H9 (cell line): Measurements from ENCODE around the gene PUS10. TPM values are rescaled to one million over a fixed set of nuclear protein-coding genes. Genes with fewer than 3 reads are reported as not detected.

Experiments used
- DNase-seq: peaks from one replicate; pipeline ENCODE4 v3.0.0-alpha.2; 2017
- H2AFZ ChIP-seq: one replicate; pipeline ENCODE4 v1.6.1; 2013; ENCODE audit warnings: mild to moderate bottlenecking, low read length, control low read depth, moderate library complexity
- H2AK5ac ChIP-seq: 2 replicates; pipeline ENCODE4 v1.6.1; 2013; ENCODE audit warnings: low read length, control low read depth, mixed read lengths; ENCODE audit not compliant: insufficient read length
- H2BK120ac ChIP-seq: one replicate; pipeline ENCODE4 v1.6.1; 2013; ENCODE audit warnings: low read depth, mild to moderate bottlenecking, low read length, control low read depth, inconsistent platforms; ENCODE audit not compliant: poor library complexity, severe bottlenecking
- H2BK12ac ChIP-seq: 2 replicates; pipeline ENCODE4 v1.6.1; 2013; ENCODE audit warnings: low read length, control low read depth, mixed read lengths, low read depth; ENCODE audit not compliant: insufficient read length
- H2BK15ac ChIP-seq: 2 replicates; pipeline ENCODE4 v1.6.1; 2013; ENCODE audit warnings: low read depth, low read length, control low read depth
- H2BK20ac ChIP-seq: one replicate; pipeline ENCODE4 v1.6.1; 2013; ENCODE audit warnings: low read depth, mild to moderate bottlenecking, low read length, control low read depth, inconsistent platforms; ENCODE audit not compliant: poor library complexity, severe bottlenecking
- H2BK5ac ChIP-seq: 2 replicates; pipeline ENCODE4 v1.6.1; 2013; ENCODE audit warnings: low read length, control low read depth, mixed read lengths; ENCODE audit not compliant: insufficient read length
- H3K14ac ChIP-seq: 2 replicates; pipeline ENCODE4 v1.6.1; 2013; ENCODE audit warnings: low read length, control low read depth; ENCODE audit not compliant: insufficient read depth
- H3K18ac ChIP-seq: 2 replicates; pipeline ENCODE4 v1.6.1; 2013; ENCODE audit warnings: low read depth, mild to moderate bottlenecking, mixed read lengths, low read length, control low read depth; ENCODE audit not compliant: insufficient read length
- H3K23ac ChIP-seq: 2 replicates; pipeline ENCODE4 v1.6.1; 2013; ENCODE audit warnings: low read length, control low read depth, mixed read lengths, low read depth; ENCODE audit not compliant: insufficient read length
- H3K23me2 ChIP-seq: 2 replicates; pipeline ENCODE4 v1.6.1; 2013; ENCODE audit warnings: low read depth, mild to moderate bottlenecking, mixed read lengths, low read length, control low read depth; ENCODE audit not compliant: insufficient read length, poor library complexity, severe bottlenecking
- H3K27ac ChIP-seq: 2 replicates; pipeline ENCODE4 v1.5.1; 2013; ENCODE audit warnings: low read length, control low read depth, mixed read lengths, low read depth; ENCODE audit not compliant: insufficient read length
- H3K27me3 ChIP-seq: 2 replicates; pipeline ENCODE4 v1.6.1; 2013; ENCODE audit warnings: low read length, control low read depth, inconsistent platforms; ENCODE audit not compliant: insufficient read depth
- H3K4ac ChIP-seq: 2 replicates; pipeline ENCODE4 v1.6.1; 2013; ENCODE audit warnings: low read depth, mild to moderate bottlenecking, control low read depth, inconsistent platforms, low read length, moderate library complexity
- H3K4me1 ChIP-seq: 2 replicates; pipeline ENCODE4 v1.6.1; 2013; ENCODE audit warnings: low read length, control low read depth, inconsistent platforms; ENCODE audit not compliant: insufficient read depth
- H3K4me2 ChIP-seq: 2 replicates; pipeline ENCODE4 v1.6.1; 2013; ENCODE audit warnings: low read length, control low read depth, mixed read lengths; ENCODE audit not compliant: insufficient read length, insufficient read depth
- H3K56ac ChIP-seq: 2 replicates; pipeline ENCODE4 v1.6.1; 2013; ENCODE audit warnings: low read depth, mild to moderate bottlenecking, mixed read lengths, low read length, control low read depth; ENCODE audit not compliant: insufficient read length
- H3K79me1 ChIP-seq: 2 replicates; pipeline ENCODE4 v1.6.1; 2013; ENCODE audit warnings: low read depth, mild to moderate bottlenecking, moderate library complexity, low read length, control low read depth, inconsistent platforms; ENCODE audit not compliant: insufficient read depth, poor library complexity, severe bottlenecking
- H3K79me2 ChIP-seq: 2 replicates; pipeline ENCODE4 v1.6.1; 2013; ENCODE audit warnings: low read length, control low read depth, inconsistent platforms; ENCODE audit not compliant: insufficient read depth
- H3K9ac ChIP-seq: 2 replicates; pipeline ENCODE4 v1.6.1; 2013; ENCODE audit warnings: low read length, control low read depth, mixed read lengths; ENCODE audit not compliant: insufficient read length; ENCODE audit errors: extremely low read depth
- H3K9me3 ChIP-seq: one replicate; pipeline ENCODE4 v1.6.1; 2013; ENCODE audit warnings: low read depth, low read length, inconsistent platforms; ENCODE audit not compliant: control insufficient read depth
- H3T11ph ChIP-seq: one replicate; pipeline ENCODE4 v1.6.1; 2013; ENCODE audit warnings: mild to moderate bottlenecking, low read length, control low read depth, inconsistent platforms
- H4K20me1 ChIP-seq: one replicate; pipeline ENCODE4 v1.6.1; 2013; ENCODE audit not compliant: control insufficient read depth, insufficient read length, insufficient read depth
- H4K5ac ChIP-seq: 2 replicates; pipeline ENCODE4 v1.6.1; 2013; ENCODE audit warnings: low read depth, mild to moderate bottlenecking, mixed read lengths, low read length, control low read depth; ENCODE audit not compliant: insufficient read length
- H4K8ac ChIP-seq: replicated peaks from 2 replicates; pipeline ENCODE4 v1.6.1; 2013; ENCODE audit warnings: low read length, control low read depth, mixed read lengths, low read depth; ENCODE audit not compliant: insufficient read length
- H4K91ac ChIP-seq: 2 replicates; pipeline ENCODE4 v1.6.1; 2013; ENCODE audit warnings: low read depth, mild to moderate bottlenecking, moderate library complexity, mixed read lengths, low read length, control low read depth; ENCODE audit not compliant: insufficient read length
- H3K27ac Mint-ChIP-seq, 3 experiments: 2 replicates in 2 of 3; 3 replicates in 1 of 3; pipeline ENCODE4 v1.8.0; 2020 to 2021; ENCODE audit warnings: mixed read lengths in 3 of 3, mild to moderate bottlenecking in 1 of 3, moderate library complexity in 1 of 3
- H3K27me3 Mint-ChIP-seq: 2 replicates; pipeline ENCODE4 v1.8.0; 2021; ENCODE audit warnings: low read depth, mild to moderate bottlenecking, moderate library complexity, mixed read lengths
- H3K36me3 Mint-ChIP-seq, 3 experiments: 2 replicates in 2 of 3; 3 replicates in 1 of 3; pipeline ENCODE4 v1.8.0; 2020 to 2021; ENCODE audit warnings: low read depth in 3 of 3, mixed read lengths in 3 of 3; ENCODE audit not compliant: insufficient read depth in 1 of 3
- H3K4me1 Mint-ChIP-seq, 2 experiments: 2 replicates each; pipeline ENCODE4 v1.8.0; 2020; ENCODE audit warnings: mixed read lengths in 2 of 2
- H3K4me3 Mint-ChIP-seq, 2 experiments: 2 replicates in 1 of 2; 3 replicates in 1 of 2; pipeline ENCODE4 v1.8.0; 2020 to 2021; ENCODE audit warnings: mild to moderate bottlenecking in 2 of 2, mixed read lengths in 2 of 2, moderate library complexity in 1 of 2
- H3K9me3 Mint-ChIP-seq, 2 experiments: 2 replicates in 1 of 2; 3 replicates in 1 of 2; pipeline ENCODE4 v1.8.0; 2020; ENCODE audit warnings: mild to moderate bottlenecking in 2 of 2, mixed read lengths in 2 of 2, moderate library complexity in 1 of 2
- WGBS: extraction: QIAGEN DNeasy Blood & Tissue Kit; methylation state at CpG from one replicate; pipeline ENCODE4 v1.1.7; 2013; ENCODE audit warnings: missing lambda C conversion rate, low lambda C conversion rate, mixed read lengths; ENCODE audit not compliant: insufficient read length; ENCODE audit errors: extremely low coverage; 5-methylcytosine and 5-hydroxymethylcytosine counted together
- total RNA-seq: library from RNA; stranded (reverse); gene quantifications from 2 replicates; pipeline ENCODE4 v1.2.1, GENCODE V29; 2021
- TF ChIP-seq, protein P1 (sequence below): fragments of 200-600 bp; sonication (generic); conservative IDR thresholded peaks from 3 replicates; pipeline ENCODE4 v1.8.0; 2021; ENCODE audit warnings: antibody characterized with exemption, mild to moderate bottlenecking

The PUS10 gene
- total RNA-seq, 1 experiment from 2014 or later: 2.3 TPM

DNA sequence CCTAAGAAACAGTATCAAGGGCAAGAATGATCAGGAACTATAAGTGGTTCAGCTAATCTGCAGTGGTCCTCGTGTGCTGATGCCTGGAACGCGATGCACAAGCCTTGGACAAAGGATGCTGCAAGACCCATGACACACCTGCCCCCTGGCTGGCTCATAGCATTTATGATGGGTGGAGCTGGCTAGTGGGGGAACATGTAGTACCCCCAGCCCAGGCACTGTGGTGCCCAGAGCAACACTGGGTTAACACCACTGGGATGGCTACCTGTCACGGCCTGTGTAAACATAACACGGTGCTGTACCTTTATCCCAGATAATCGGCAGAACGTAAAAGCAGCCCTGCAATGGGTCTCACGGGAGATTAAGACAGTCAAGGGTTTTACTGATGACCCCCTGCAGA lies 60.8 kb downstream of the PUS10 start:
- no peak overlapping the region for H3K9ac ChIP-seq
- no peaks in the 10 kb centered on the region for H3K23me2 ChIP-seq
- H4K20me1 ChIP-seq: no peaks in the 10 kb centered on the region
- no peak overlapping the region for H2BK15ac ChIP-seq
- Mint-ChIP-seq H3K4me3 (no peak overlapping the region; a peak in 1 of 5 replicates), H3K27ac (no peak overlapping the region), H3K4me1 (no peaks in the 10 kb centered on the region), H3K9me3 (no peaks in the 10 kb centered on the region), H3K27me3 (no peaks in the 10 kb centered on the region), H3K36me3 (no peaks in the 10 kb centered on the region; a peak in 1 of 7 replicates)
- no peak overlapping the region for H3K27ac ChIP-seq
- no peak overlapping the region for H3K18ac ChIP-seq
- H2BK12ac ChIP-seq: no peak overlapping the region
- DNase-seq: no peak
- no peak overlapping the region for H2AK5ac ChIP-seq
- no peak overlapping the region for H3K23ac ChIP-seq
- H2BK5ac ChIP-seq: no peak overlapping the region
- no peak overlapping the region for H2BK120ac ChIP-seq
- no peak overlapping the region for H3K4ac ChIP-seq
- no peaks in the 10 kb centered on the region for H3K27me3 ChIP-seq
- H2BK20ac ChIP-seq: no peak overlapping the region
- TF ChIP-seq, protein P1, sequence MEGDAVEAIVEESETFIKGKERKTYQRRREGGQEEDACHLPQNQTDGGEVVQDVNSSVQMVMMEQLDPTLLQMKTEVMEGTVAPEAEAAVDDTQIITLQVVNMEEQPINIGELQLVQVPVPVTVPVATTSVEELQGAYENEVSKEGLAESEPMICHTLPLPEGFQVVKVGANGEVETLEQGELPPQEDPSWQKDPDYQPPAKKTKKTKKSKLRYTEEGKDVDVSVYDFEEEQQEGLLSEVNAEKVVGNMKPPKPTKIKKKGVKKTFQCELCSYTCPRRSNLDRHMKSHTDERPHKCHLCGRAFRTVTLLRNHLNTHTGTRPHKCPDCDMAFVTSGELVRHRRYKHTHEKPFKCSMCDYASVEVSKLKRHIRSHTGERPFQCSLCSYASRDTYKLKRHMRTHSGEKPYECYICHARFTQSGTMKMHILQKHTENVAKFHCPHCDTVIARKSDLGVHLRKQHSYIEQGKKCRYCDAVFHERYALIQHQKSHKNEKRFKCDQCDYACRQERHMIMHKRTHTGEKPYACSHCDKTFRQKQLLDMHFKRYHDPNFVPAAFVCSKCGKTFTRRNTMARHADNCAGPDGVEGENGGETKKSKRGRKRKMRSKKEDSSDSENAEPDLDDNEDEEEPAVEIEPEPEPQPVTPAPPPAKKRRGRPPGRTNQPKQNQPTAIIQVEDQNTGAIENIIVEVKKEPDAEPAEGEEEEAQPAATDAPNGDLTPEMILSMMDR: no peak
- H3K79me2 ChIP-seq: no peaks in the 10 kb centered on the region
- H3K79me1 ChIP-seq: no peaks in the 10 kb centered on the region
- H3K14ac ChIP-seq: no peak overlapping the region
- no peak overlapping the region for H3K56ac ChIP-seq
- no CpG with 5 or more reads among the region's 8 CpGs for WGBS
- H4K91ac ChIP-seq: no peak overlapping the region
- no peak overlapping the region for H3K4me2 ChIP-seq
- no peak overlapping the region for H4K8ac ChIP-seq
- no peaks in the 10 kb centered on the region for H3K4me1 ChIP-seq
- H3K9me3 ChIP-seq: no peaks in the 10 kb centered on the region
- H2AFZ ChIP-seq: no peak overlapping the region
- no peak overlapping the region for H4K5ac ChIP-seq
- no peak overlapping the region for H3T11ph ChIP-seq
